GM18907 (cell line): ENCODE data around the gene C11orf24.
"Not testable (repeated sequence)": the region's sequence is repeated elsewhere in the genome, so short reads cannot be mapped to it uniquely, and the experiment has no call there.

ENCODE experiments used
- ATAC-seq: cut with Tn5 transposase; IDR thresholded peaks from one replicate; pipeline ENCODE4 v1.9.1; 2021; ENCODE audit warnings: mild to moderate bottlenecking, moderate library complexity; ENCODE audit not compliant: unreplicated experiment

C11orf24 gene

GRCh38 chr11:68257477-68258362 lies 14.1 kb downstream of the C11orf24 start:
- ATAC-seq, result peak; percentile 53

GRCh38 chr11:68256331-68256741 lies 15.4 kb downstream of the C11orf24 start:
- no peak for ATAC-seq

GRCh38 chr11:68255526-68255925 lies 16.2 kb downstream of the C11orf24 start:
- ATAC-seq, result no peak

GRCh38 chr11:68254421-68254820 lies 17.4 kb downstream of the C11orf24 start:
- no peak for ATAC-seq

- ATAC-seq, result no peak
These were observed 20.0 kb downstream of the C11orf24 start for GRCh38 chr11:68251765-68252164.

GRCh38 chr11:68244912-68245311 lies 26.9 kb downstream of the C11orf24 start:
- ATAC-seq, result not testable (repeated sequence)

- ATAC-seq, result not testable (repeated sequence)
These were observed 27.9 kb downstream of the C11orf24 start for GRCh38 chr11:68243847-68244246.

- ATAC-seq, result no peak
These were observed 29.2 kb downstream of the C11orf24 start for GRCh38 chr11:68242616-68243015.

- ATAC-seq, result no peak
These were observed 40.2 kb downstream of the C11orf24 start for GRCh38 chr11:68231621-68232020.

- no peak for ATAC-seq
These were observed 42.2 kb downstream of the C11orf24 start for GRCh38 chr11:68229601-68230000.

GRCh38 chr11:68226421-68226820 lies 45.4 kb downstream of the C11orf24 start:
- no peak for ATAC-seq

GRCh38 chr11:68224606-68225005 lies 47.2 kb downstream of the C11orf24 start:
- ATAC-seq, result no peak

GRCh38 chr11:68223275-68223674 lies 48.5 kb downstream of the C11orf24 start:
- no peak for ATAC-seq

- ATAC-seq, result no peak
These were observed 50.4 kb downstream of the C11orf24 start for GRCh38 chr11:68221406-68221805.

- ATAC-seq, result no peak
These were observed 55.4 kb downstream of the C11orf24 start for GRCh38 chr11:68216171-68216938.

GRCh38 chr11:68215524-68216170 lies 56.1 kb downstream of the C11orf24 start:
- ATAC-seq, result no peak

- no peak for ATAC-seq
These were observed 56.7 kb downstream of the C11orf24 start for GRCh38 chr11:68215087-68215445.

- no peak for ATAC-seq
These were observed 57.3 kb downstream of the C11orf24 start for GRCh38 chr11:68214173-68215086.

GRCh38 chr11:68213555-68214172 lies 58.1 kb downstream of the C11orf24 start:
- ATAC-seq, result peak; percentile 59

GRCh38 chr11:68213135-68213515 lies 58.6 kb downstream of the C11orf24 start, which contains the start of gene KMT5B:
Gene KMT5B (minus strand): TSS chr11:68213296. CDS start chr11:68190076, 23,220 bp downstream.
- ATAC-seq, result peak; percentile 28
